HG03108 (cell line): Measurements from ENCODE around the gene TERB1.

Experiments used
- ATAC-seq: cut with Tn5 transposase; IDR thresholded peaks from one replicate; pipeline ENCODE4 v1.9.1; 2021; ENCODE audit warnings: moderate library complexity; ENCODE audit not compliant: unreplicated experiment

TERB1 gene

DNA sequence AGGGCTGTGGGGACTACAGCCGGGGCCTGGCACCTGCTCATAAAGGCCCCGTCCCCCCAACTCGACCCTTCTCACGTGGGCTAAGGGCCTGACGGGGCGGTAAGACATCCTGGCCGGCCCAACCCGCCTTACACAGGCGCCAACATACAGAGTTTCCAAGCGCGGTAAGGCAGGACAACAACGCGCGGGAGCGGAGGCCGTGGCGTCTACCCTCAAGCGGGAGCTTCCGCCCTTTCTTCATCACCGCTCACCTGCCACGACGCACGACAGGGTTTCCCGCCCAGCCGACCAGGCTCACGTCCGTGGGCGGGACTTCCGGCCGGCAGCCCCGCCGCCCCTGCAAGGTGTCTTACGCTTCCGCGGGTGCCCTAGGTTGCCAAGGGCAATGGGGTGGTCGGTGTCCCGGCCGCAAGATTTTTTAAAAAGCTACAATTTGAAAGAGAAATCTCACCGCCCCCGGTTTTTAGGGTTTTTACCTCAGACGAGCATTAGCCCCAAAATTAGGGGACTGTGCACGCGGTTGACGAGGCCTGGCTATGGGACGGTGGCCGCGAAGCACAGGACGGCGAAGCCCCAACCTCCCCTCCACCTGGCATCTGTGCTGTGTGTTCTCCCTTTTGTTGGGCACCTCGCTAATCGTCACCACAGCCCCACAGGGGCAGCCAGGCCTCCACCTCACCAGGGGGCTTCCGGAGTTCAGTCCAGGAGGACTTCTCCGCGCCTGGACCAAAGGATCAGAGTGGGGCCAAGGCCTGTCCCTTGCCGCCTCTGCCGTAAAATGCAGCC is at the start of gene TERB1:
Gene TERB1, minus strand, starts transcription at position 265 of the 786 bp plus-strand sequence. CDS start 4,786 bp downstream, outside the sequence.
- ATAC-seq, result no peak

GRCh38 chr16:66850115-66850815 is 48.9 kb upstream of the TERB1 start:
- no peak for ATAC-seq

GRCh38 chr16:66849549-66849948 is 48.2 kb upstream of the TERB1 start:
- ATAC-seq, result no peak

DNA sequence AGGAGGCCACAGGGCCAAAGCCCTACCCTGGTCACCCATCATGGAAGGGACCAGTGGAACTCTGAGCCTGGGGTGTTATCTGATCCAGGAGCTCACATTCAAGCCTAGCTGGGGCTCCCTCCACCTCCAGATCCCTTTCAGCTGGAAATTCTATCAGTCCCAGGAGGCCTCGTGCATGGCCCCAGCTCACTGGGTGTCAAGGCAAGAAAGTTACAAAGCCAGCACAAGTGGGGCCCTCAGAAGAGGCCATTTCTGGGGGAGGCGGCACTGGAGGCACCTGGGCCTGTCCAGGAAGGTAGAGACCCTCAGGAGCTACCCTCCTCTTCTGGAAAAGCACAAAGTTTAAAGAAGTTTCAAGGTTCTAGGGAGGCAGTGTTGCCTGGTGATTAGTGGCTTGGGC is 47.6 kb upstream of the TERB1 start:
- no peak for ATAC-seq

DNA sequence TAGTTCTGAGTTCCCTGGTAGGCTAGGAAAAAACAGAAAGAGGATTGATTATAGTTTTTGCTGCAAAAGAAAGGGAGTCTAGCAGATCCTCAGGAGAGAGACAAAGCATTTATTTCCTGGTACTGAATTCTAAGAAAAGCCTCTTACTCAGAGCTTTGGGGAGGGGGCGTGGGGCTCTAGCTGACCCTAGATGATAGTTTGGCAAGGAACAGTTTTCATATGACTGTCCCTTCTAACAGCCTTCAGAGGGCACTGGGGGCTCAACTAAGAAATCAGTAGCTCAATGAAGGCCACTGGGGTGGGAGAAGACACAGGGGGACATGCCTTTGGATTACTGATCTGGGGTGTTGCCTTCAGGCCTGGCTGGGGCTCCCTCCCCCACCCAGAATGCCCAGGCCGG is 46.8 kb upstream of the TERB1 start:
- no peak for ATAC-seq

DNA sequence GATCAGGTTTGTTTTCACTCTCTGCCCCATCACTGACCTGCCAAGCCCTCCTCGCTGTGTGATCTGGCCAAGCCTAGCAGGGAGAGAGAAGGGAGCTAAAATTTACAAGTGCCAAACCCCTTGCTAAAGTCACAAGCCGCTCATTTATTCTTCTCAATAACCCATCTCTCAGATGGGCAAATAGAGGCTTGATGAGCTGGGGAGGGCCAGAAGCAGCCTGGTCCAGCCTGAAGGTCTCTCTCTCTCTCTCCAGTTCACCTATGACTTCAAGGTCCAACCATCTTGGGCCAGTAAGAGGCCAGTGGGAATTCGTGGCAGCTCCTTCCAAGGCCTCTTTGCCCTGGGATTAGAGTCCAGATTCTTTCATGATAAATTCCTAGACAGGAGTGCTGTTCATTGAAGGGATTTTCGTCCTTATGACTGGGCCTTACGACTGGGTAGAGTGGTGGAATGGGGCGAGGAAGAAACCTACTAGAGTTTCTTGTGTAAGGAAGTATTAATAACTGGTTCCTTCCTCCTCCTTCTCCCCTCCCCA is 46.2 kb upstream of the TERB1 start:
- ATAC-seq, result no peak

DNA sequence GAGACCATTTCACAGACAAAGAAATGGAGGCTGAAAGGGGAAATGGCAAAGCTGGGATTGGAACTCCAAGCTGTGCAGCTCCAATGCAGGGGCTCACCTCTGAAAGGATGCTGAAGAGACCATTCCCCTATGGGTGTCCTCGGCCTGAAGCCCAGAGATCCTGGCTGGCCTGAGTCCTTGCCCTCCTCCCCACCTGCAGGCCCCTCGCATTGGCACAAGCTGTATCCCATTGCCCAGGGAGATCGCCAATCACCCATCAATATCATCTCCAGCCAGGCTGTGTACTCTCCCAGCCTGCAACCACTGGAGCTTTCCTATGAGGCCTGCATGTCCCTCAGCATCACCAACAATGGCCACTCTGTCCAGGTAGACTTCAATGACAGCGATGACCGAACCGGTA is 45.4 kb upstream of the TERB1 start:
- ATAC-seq, result no peak

GRCh38 chr16:66846266-66846665 is 44.9 kb upstream of the TERB1 start:
- ATAC-seq, result no peak

- ATAC-seq, result no peak
Measured at GRCh38 chr16:66845791-66846221, 44.4 kb upstream of the TERB1 start.

GRCh38 chr16:66845080-66845410 is 43.7 kb upstream of the TERB1 start:
- ATAC-seq, result no peak

- ATAC-seq, result no peak
Measured at GRCh38 chr16:66844342-66845079, 43.1 kb upstream of the TERB1 start, which contains the start of gene CA7. Gene CA7 (plus strand): TSS chr16:66844414. CDS start chr16:66844488, 74 bp downstream.

DNA sequence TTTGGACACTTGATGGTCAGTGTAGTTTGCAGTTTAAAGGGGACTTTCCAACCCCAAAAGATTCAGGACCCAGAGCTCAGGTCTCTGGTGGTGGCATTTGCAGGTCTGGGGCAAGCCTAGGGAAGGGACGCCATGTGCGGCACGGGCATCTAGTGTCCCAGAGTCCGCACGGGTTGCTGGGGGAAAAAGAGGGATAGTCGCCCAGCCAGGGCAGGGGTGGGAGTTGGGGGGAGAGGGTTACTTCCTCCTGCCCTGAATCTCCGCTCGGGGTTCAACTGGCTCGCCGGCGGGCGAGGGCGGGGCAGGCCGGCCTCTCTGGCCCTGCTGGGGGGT is 42.6 kb upstream of the TERB1 start:
- ATAC-seq, result no peak

- ATAC-seq, result no peak
Measured at GRCh38 chr16:66843191-66843590, 41.8 kb upstream of the TERB1 start.

GRCh38 chr16:66842765-66843164 is 41.4 kb upstream of the TERB1 start:
- no peak for ATAC-seq

- ATAC-seq, result no peak
Measured at GRCh38 chr16:66841366-66841765, 40.0 kb upstream of the TERB1 start.

- no peak for ATAC-seq
Measured at GRCh38 chr16:66840883-66841282, 39.5 kb upstream of the TERB1 start.

GRCh38 chr16:66834746-66835145 is 33.4 kb upstream of the TERB1 start:
- ATAC-seq, result no peak

- no peak for ATAC-seq
Measured at GRCh38 chr16:66832661-66833305, 31.4 kb upstream of the TERB1 start.

DNA sequence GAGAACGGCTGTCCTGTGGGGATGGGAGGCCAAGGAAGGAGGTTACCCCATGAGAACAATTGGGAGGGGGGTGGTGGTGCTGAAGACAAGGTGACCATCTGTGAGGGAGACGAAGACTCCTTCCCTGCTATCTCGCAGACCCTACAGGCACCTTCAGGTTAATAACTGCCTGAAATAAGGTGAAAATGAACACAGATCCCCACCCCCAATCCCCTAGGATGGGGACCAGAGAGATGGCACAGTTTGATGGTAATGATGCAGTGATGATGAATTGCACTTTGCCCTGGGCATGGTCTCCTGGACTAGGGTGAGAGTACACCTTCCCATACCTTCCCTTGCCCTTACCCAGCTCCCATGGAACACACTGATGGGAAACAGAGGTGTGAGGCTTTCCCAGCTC is 30.8 kb upstream of the TERB1 start:
- ATAC-seq, result no peak

DNA sequence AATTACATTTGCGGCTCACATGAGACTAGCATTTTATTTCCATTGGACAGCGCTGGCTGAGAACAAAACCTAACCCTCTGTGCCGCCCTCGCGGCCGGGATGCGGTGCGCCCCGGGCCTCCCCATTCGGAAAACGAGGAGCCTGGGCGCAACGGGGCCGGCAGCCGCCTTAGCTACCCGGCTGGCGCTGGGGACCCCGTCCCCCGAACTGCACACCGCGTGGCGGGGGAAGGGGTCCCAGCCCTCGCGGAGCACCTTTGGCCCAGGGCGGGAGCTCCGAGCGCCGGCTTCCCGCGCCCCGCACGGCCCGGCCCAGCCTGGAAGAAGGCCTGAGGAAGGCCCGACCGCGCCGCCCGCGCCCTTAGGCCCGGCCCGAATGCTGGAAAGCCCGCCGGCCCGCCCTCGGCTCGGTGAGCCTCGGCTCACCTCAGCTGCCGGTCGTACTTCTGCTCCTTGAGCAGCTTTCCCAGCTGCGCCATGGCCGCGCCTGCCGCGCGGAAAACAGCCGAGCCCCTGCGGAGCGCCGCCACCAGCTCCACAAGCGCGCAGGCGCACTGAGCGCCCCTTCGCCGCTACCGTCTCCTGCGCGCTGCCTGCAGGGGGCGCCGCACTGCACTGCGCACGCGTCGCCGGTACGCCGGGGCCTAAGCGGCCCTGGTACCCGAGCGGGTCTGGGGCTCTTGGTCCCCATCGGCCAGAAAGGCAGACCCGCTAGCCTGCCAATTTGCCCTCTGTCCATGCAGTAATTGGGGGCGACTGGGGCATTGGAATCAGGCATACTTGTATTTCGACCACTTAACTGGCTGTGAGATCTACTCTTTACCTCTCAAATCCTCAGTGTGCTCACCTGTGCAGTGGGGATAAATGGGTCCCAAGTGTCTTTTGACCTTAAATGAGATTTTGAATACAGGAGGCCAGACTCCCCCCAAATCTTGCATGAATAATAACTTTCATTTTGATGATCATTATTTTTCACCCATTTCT is 29.3 kb upstream of the TERB1 start, which contains the start of gene NAE1:
Gene NAE1, minus strand, starts transcription at position 555 of the 983 bp plus-strand sequence. Its CDS starts 77 bp downstream, at position 478.
- peak; percentile 91 for ATAC-seq
